Activated T-helper 1 cell treated with anti-CD3 and anti-CD28 coated beads, Interleukin-2, amount 50 U/mL, for 16 hours (primary cell): ENCODE measurements around the gene GALNT9.
"Not testable (repeated sequence)": the region's sequence is repeated elsewhere in the genome, so short reads cannot be mapped to it uniquely, and the experiment has no call there.

ENCODE experiments used
- DNase-seq, 2 donors: peaks; one replicate each; pipeline ENCODE4 v3.0.0-alpha.2; 2020; ENCODE audit warnings: low read depth in 1 of 2, low spot score in 1 of 2

The GALNT9 gene

GRCh38 chr12:132358241-132359225 lies 29.1 kb upstream of the GALNT9 start:
- DNase-seq = not testable (repeated sequence)

DNA sequence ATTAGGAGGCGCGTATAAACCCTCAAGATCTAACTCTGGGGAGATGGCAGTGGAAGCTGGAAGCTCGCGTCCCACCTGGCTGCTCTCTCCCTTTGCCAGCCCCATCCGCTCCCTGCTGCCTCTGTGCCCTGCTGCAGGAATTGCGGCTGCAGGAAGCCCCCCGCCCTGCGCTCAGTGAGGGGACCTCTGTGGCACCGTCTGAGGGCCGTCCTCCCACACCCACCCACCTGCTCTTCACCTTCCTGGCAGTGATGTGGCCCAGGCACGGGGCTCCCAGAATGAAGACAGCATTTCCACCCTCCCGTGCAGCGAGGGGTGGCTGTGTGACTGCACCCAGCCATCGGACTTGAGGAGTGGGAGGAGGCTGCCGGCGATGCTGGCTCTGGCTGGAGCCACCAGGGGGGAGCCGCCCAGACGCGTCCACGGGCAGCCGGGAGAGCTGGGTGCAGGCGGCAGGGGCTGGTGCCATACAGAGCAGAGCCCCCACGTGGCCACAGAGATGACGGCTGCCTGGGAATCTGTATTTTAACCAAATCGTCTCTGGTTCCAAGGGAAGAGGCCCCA lies 28.3 kb upstream of the GALNT9 start:
- no peak for DNase-seq

DNA sequence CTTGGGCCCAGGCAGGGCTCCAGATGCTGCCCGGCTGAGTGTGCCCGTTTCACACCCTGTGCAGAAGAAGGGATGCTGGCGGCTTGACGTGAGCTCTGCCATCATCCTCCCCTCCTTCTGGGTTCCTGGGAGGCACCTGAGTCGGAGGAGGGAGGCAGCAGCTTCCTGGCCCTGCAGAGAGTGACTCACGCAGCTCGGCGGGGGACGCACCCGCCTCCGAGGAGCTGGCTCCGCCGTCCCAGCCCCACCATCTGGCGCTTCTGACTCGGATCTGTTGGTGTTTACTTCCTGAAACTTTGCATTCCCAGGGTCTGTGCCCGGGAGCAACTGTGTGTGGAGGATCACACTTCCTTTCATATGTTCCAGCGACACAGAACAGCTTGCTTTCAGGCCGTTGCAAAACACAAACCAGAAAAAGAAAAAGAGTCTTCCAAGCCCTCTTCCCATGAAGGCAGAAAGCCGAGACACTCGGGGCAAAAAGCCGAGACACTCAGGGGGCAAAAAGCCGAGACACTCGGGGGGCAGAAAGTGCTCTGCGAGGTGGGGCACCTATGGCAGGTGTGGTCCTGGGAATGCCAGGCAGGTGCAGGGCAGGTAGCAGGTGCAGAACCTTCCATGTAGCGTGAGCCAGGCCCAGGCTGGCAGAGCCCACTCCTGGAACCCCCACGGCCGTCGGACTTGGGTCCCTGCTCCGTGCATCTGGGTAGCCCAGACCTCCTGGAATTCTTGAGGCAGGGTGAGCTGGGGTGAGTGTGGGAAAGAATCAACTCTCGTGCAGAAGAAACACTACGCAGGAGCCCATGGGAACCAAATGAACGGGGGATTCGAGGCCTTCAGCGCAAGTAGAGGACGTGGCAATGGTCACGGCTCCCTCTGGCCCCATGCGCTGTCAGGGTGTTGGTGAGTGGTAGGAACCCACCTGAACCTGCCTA lies 27.6 kb upstream of the GALNT9 start:
- DNase-seq = no peak

DNA sequence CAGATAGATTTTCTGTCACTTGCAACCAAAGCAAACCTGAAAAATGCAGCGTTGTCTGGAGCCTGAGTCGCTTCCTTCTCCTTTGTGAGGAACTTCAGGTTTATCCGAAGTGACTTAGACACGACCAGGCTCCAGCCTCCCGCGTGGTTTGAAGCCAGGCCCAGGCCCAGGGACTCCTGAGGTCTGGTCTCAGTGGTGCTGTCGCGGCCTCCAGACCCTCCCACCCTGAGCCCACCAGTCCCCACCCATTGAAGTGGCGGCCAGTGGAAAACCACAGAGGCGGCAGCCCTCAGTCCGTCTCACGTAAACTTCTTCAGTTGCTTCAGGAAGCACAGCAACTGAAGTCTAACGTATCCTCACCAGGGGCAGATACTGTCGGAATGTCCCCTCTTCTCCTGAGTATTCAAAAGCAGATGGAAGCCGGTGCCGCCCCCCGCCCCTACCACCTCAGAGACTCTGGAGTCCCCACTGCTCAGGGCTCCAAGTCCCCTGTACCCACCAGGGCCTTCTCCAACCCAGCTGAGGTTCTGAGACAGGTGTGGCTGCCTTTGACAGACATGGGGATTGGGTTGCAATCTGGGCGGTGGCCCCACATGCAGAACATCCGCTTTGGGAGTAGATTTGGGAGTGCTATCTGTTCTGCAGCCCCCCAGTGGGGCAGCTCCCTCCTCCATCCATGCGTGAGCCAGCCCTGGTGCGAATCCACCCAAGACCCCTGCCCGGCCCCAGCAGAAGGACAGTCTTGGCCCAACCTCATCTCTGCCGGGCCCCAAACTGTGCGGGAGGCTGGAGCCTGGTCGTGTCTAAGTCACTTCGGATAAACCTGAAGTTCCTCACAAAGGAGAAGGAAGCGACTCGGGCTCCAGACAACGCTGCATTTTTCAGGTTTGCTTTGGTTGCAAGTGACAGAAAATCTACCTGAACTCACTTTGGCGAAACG lies 26.6 kb upstream of the GALNT9 start:
- no peak for DNase-seq

- DNase-seq = no peak
These were observed 25.7 kb upstream of the GALNT9 start for GRCh38 chr12:132354982-132355680.

DNA sequence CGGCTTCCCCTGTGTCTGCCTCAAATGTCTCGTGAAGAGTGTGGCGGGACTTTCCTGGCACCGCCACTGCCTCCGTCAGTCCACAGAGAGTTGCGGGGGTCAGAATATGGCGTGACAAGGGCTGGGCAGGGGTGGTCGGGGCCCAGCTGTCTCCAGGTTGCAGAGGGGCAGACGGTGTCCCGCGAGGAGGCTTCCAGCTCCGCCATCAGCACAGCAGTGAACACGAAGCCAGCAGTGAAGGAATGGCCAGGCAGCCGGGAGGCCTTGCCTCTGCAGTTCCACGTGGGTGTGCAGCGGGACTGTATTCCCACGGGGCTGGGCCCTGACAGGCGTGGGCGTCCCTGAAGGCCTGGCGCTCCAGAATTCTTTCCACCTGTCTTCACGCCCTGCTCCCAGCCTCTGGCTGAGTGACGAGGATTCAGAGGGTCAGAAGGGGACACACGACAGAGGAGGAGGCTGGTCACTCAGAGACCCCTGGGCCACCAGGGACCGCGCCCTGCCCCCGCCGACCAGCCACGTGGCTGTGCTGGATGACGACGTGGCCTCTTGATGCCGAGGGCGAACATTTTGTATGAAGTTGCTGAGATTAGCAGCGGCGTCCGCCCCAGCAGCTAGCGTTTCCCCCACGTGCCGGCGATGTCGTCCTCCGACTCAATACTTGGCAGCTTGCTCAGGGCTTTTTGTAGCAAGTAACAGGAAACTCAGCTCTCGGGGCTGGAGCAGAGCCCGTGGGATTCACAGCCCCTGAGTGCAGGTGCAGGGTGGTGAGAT lies 25.0 kb upstream of the GALNT9 start:
- no peak for DNase-seq

- DNase-seq = no peak
These were observed 24.4 kb upstream of the GALNT9 start for GRCh38 chr12:132353811-132354210.

- no peak for DNase-seq
These were observed 23.8 kb upstream of the GALNT9 start for GRCh38 chr12:132352896-132353800.

GRCh38 chr12:132351751-132352495 lies 22.5 kb upstream of the GALNT9 start:
- DNase-seq = no peak

GRCh38 chr12:132349501-132350131 lies 20.2 kb upstream of the GALNT9 start:
- no peak for DNase-seq

GRCh38 chr12:132348176-132348575 lies 18.8 kb upstream of the GALNT9 start:
- no peak for DNase-seq

DNA sequence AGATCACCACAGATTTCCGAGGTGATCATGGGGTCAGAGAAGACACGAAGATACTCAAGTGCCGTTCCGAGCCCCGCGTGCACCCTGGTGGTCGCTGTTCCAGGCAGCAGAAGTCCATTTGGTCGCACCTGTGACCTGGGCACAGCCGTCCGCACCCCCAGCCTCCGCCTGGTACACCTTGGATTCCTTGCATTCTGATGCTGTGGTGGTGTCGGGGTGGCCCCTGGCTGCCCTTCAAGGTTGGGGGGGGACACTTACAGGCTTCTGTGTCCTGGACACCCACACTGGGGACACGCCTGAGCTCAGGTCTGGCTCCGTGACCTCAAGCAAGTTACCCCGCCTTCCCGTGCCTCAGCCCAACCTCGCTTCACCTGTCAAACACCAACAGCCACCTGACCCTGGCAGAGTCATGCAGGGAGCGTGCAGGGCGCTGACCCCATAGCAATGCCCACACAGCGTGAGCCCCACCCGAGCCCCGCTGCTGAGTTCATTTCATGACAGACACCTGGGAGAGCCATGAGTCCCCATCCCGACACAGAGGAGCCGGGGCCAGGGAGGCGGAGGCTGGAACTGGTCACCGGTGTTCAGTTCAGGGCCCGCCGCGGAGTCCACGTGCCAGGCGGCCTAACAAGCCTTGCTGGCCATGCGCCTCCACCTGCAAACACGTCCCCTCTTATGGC lies 17.9 kb upstream of the GALNT9 start:
- no peak for DNase-seq

DNA sequence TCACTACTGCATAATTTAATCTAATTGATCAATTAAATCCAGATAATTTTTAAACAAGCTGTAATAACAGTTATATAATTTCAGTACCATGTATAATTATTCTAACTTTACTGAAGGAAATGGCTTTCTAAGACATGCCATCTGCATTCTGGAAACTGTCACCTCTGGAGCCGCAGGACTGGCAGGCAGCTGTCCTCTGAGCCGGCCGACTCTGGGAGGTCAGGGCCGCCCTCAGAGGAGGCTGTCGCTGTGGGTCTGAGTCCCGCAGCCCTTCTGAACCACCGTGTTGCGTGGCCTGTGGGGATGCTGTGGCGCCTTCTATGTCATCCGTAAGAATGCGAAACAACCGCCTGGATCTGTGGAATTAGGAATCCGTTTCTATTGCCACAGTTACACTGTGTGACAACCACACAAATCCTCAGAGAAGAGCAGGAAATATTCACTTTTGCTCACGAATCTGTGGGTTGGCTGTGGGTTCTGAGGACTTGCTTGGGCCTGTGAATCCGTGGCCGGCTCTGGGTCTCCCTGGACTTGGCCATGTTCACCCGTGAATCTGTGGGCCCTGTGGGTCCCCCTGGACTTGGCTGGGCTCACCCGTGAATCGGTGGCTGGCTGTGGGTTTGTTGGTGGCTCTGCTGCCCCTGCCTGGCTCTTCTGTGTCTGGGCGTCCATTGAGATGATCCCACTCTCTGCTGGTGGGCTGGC lies 17.2 kb upstream of the GALNT9 start:
- DNase-seq = no peak

DNA sequence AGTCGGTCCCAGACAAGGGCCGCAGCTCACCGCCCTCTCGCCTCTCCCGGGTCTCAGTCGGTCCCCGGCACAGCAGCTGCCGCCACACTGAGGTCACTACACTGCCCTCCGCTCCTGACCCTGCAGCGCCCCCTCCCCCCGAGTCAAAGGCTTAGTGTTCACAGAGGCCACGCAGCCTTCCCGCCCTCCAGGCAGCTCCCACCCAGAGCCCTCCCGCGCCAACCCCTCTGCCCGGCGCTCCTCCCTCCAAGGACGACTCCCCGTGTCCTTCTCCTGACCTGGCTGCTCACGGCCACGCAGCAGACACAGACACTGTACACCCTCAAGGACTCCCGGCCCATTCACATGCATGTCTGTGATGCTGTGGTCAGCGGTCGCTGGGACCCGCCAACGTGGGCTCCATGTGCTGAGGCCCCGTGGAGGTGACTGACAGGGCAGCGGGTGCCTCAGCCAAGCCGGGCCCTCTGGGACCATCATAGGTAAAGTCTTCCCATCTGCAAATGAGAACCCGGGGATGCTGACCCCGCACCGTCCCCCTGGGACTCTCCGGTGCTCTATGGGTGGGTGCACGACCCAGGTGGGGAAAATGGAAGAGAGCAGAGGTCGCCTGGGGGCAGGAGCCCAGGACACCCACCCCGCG lies 16.3 kb upstream of the GALNT9 start:
- no peak for DNase-seq

DNA sequence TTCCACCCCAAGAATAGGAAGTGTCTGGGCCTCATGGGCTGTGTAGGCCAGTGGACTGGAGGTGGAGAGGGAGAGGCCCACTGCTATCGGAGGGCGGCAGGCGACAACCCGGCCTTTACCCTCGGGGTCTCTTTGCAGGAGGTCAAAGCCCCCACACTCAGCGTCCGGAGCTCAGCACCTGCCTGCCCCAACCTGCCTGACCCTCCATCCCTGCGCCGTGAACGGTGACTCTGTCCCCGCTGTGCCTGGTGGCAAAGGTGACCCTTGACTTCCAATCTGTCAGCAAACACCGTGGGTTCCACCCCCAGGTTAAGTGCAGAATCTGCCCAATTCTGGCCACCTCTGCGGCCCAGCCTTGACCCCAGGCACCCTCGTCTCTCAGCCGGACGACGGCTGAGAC lies 15.7 kb upstream of the GALNT9 start:
- no peak for DNase-seq
